ENCODE results near the gene TMEM233.

The TMEM233 gene

GRCh38 chr12:119684711-119685369, 91.3 kb downstream of the TMEM233 start:
- Histone ChIP-seq H3K27ac (no peak overlapping the region), H3K27me3 (replicated peaks) (no peaks in the 10 kb centered on the region), H3K4me3 (ENCODE audit: low read depth, low read length) (no peak overlapping the region), H3K36me3 (replicated peaks) (peaks cover 20% of the 10 kb centered on the region)
- in situ Hi-C loops (cut with HindIII; ENCODE audit: low pct_ligation_motif_present, low sequenced_read_pairs), result no loop called here
- TF ChIP-seq, protein P1, sequence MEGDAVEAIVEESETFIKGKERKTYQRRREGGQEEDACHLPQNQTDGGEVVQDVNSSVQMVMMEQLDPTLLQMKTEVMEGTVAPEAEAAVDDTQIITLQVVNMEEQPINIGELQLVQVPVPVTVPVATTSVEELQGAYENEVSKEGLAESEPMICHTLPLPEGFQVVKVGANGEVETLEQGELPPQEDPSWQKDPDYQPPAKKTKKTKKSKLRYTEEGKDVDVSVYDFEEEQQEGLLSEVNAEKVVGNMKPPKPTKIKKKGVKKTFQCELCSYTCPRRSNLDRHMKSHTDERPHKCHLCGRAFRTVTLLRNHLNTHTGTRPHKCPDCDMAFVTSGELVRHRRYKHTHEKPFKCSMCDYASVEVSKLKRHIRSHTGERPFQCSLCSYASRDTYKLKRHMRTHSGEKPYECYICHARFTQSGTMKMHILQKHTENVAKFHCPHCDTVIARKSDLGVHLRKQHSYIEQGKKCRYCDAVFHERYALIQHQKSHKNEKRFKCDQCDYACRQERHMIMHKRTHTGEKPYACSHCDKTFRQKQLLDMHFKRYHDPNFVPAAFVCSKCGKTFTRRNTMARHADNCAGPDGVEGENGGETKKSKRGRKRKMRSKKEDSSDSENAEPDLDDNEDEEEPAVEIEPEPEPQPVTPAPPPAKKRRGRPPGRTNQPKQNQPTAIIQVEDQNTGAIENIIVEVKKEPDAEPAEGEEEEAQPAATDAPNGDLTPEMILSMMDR (IDR thresholded peaks at IDR 0.05; ENCODE audit: low read depth, low read length, missing control alignments), result no peak
- DNase-seq, result no peak

- H3K4me3 ChIP-seq (ENCODE audit: low read depth, low read length), result no peak overlapping the region
- H3K36me3 ChIP-seq (replicated peaks), result peaks cover 15% of the 10 kb centered on the region
- in situ Hi-C loops (cut with HindIII; ENCODE audit: low pct_ligation_motif_present, low sequenced_read_pairs), result no loop called here
- no peaks in the 10 kb centered on the region for H3K27me3 ChIP-seq (replicated peaks)
- H3K27ac ChIP-seq, result no peak overlapping the region
- TF ChIP-seq, protein P1 (IDR thresholded peaks at IDR 0.05; ENCODE audit: low read depth, low read length, missing control alignments), result no peak
- DNase-seq, result no peak
These were observed 91.8 kb downstream of the TMEM233 start for GRCh38 chr12:119685375-119685774.

DNA sequence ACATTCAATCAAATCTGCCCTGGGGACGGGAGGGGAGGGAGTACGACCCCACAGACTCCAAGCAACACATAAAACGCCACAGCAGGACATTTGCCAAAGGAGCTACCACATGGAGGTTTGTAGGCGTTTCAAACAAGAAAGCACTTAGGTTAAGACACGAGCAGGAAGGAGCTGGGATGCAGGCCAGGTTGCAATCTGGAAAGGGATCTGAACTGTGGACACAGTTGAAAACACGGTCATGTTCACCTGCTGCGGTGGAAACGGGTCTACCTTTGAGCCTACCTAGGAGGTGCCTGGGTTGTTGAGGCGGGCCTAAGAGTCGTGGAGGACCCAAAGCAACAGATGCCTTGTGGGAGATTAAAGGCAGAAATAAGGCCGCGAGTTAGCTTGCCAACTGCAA, 92.8 kb downstream of the TMEM233 start:
- Histone ChIP-seq H3K4me3 (ENCODE audit: low read depth, low read length) (no peak overlapping the region), H3K27ac (no peak overlapping the region), H3K36me3 (replicated peaks) (peaks cover 5% of the 10 kb centered on the region), H3K27me3 (replicated peaks) (no peaks in the 10 kb centered on the region)
- in situ Hi-C loops (cut with HindIII; ENCODE audit: low pct_ligation_motif_present, low sequenced_read_pairs), result no loop called here
- no peak for DNase-seq
- TF ChIP-seq, protein P1 (IDR thresholded peaks at IDR 0.05; ENCODE audit: low read depth, low read length, missing control alignments), result no peak

DNA sequence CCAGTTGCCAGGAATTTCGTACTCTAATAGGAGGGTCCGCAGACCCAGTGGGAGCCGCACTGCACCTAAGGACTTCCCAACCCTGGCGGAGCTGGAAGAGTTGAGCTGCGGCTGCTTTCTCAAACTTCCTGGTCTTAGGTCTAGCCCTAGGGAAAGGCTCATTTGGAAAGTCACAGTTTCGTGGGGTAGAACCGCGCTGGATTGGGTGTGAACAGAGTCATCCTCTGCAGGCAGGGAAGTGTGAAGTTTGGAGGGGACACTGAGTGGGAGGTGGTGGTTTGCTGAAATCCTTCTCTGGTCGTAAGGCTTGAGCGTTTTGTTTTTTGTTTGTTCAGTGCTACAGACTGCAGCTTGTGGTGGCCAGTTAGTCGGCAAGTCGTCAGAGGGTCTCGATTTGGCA, 93.2 kb downstream of the TMEM233 start:
- TF ChIP-seq, protein P1 (IDR thresholded peaks at IDR 0.05; ENCODE audit: low read depth, low read length, missing control alignments), result no peak
- Histone ChIP-seq H3K27me3 (replicated peaks) (no peaks in the 10 kb centered on the region), H3K36me3 (replicated peaks) (peaks cover 5% of the 10 kb centered on the region), H3K27ac (no peak overlapping the region), H3K4me3 (ENCODE audit: low read depth, low read length) (no peak overlapping the region)
- no peak for DNase-seq
- in situ Hi-C loops (cut with HindIII; ENCODE audit: low pct_ligation_motif_present, low sequenced_read_pairs), result no loop called here

DNA sequence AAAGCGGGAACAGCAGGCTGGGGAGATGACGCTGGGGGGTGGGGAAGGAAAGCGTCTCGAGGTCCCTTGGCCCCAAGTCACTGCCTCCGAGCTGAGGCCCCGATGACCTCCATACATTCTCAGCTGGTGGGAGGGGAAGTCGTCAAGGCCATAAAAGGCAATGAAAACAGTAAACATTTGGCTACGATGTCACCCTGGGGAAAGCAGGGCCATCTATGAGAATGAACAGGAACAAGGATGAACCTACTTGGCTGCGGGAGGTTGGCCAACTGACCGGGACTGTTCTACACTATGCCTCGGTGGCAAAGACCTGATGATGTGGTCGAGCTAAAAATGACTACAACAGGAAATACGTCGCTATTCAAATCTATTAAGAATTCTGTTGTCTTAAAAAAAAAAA, 93.8 kb downstream of the TMEM233 start:
- in situ Hi-C loops (cut with HindIII; ENCODE audit: low pct_ligation_motif_present, low sequenced_read_pairs), result no loop called here
- Histone ChIP-seq H3K27ac (no peak overlapping the region), H3K4me3 (ENCODE audit: low read depth, low read length) (no peak overlapping the region), H3K27me3 (replicated peaks) (no peaks in the 10 kb centered on the region), H3K36me3 (replicated peaks) (peaks cover 1% of the 10 kb centered on the region)
- TF ChIP-seq, protein P1 (IDR thresholded peaks at IDR 0.05; ENCODE audit: low read depth, low read length, missing control alignments), result no peak
- peak; percentile 8 for DNase-seq

DNA sequence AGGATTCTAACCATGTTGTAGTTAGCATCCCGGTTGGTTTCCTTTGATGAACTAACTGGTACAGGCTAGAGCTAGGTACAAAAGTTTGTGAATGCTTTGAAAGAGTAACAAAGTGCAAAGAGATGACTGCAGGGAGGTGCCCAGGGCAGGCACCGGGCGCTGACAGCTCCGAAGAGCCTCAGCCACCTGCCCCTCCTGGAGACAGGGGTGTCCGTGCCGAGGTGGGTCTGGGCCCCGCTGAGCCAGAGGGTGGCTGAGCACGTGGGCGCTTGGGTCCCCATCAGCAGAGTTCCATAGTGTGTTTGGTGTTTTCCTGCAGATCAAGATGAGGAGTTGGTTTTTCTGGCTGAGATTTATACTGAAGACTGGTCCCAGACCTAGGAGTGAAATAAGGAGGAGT, 94.3 kb downstream of the TMEM233 start:
- H3K4me3 ChIP-seq (ENCODE audit: low read depth, low read length), result no peak overlapping the region
- no peaks in the 10 kb centered on the region for H3K27me3 ChIP-seq (replicated peaks)
- no peak overlapping the region for H3K27ac ChIP-seq
- DNase-seq, result no peak
- in situ Hi-C loops (cut with HindIII; ENCODE audit: low pct_ligation_motif_present, low sequenced_read_pairs), result no loop called here
- H3K36me3 ChIP-seq (replicated peaks), result no peaks in the 10 kb centered on the region
- TF ChIP-seq, protein P1 (IDR thresholded peaks at IDR 0.05; ENCODE audit: low read depth, low read length, missing control alignments), result no peak

All from brain microvascular endothelial cell (primary cell).